ENCODE measurements around the gene INS.

Gene INS

GRCh38 chr11:2160736-2161259 lies at the start of gene INS:
Gene INS, minus strand, starts transcription at chr11:2161209. Its CDS starts 238 bp downstream, at chr11:2160971.
- ATAC-seq = no peak

- ATAC-seq = no peak
These were observed 49.5 kb upstream of the INS start for GRCh38 chr11:2210366-2211112.

DNA sequence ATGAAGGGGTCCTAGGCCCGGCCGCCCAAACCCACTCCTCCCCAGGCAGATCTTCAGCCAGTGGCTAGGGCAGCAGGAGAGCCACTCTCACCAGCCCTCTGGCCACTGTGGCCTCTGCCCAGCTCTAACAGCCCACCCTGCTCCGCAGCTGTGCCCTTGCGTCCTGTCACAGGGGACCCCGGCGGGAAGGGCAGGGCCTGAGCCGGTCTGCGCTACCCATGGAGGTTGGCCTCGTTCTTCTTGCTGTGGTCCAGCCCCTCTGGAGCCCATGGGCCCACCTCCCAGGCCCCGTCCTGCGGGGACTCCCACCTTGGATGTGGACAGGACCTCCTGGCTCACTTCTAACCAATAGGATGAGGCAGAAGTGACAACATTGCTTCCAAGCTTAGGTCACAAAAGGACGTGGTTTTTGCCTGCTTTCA lies 48.9 kb upstream of the INS start:
- ATAC-seq = no peak

- no peak for ATAC-seq
These were observed 48.4 kb upstream of the INS start for GRCh38 chr11:2209370-2209801.

DNA sequence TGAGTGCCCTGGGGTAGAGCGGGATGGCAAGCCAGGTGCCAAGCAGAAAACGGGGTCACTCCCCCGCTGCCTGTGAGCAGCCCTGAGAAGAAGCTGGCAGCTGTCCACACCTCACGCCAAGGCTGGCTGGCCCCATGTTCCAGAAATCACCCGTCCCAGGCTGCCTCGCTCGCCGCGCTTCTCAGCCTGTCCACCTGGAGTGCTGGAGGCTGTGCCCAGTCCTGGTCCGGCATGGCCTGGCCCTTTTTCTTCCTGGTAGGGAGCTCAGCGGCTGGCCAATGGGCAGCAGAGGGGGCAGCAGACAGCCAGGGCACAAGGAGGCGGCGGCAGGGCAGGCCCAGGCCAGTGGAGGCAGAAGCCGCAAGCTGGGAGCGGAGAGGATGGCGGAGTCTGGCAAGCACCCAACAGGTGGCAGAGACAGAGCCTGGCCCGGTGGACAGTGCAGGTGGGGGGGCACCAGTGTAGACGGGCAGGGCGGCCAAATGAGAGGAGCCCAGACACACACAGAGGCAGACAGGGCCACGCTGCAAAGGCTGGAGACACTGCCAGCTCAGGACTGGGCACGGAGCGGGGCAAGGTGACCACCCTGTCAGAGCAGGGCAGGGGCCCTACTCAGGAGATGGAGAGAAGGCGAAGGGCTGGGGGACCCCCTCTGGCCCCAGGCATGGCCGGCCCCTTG lies 47.8 kb upstream of the INS start:
- ATAC-seq = no peak

- ATAC-seq = no peak
These were observed 47.0 kb upstream of the INS start for GRCh38 chr11:2207773-2208621.

- no peak for ATAC-seq
These were observed 46.2 kb upstream of the INS start for GRCh38 chr11:2207212-2207611.

DNA sequence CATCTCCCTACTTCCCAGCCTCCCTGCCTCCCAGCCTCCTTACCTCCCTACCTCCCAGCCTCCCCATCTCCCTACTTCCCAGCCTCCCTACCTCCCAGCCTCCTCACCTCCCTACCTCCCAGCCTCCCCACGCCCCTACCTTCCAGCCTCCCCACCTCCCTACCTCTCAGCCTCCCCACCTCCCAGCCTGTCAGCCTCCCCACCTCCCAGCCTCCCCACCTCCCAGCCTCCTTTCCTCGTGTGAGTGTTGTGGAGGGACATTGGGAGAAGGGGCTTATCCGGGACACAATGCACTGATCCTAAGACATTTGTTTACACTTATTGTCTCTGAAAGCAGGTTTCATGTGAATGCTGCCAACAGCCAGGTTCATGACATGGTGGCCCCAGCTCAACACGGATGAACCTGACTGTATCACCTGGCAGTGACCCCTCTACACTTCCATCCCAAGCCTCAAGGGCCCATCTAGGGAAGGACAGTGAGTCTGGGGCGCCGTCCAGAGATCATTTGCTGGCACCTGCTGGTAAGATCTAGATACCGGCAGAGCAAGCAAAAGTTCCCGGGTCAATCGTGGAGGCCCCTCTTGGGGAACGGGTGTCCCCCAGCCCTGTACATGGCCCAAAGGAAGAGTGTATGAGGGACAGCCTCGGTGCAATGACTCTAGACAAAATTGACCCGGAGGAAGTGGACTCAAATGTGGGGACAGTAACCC lies 45.1 kb upstream of the INS start:
- no peak for ATAC-seq

DNA sequence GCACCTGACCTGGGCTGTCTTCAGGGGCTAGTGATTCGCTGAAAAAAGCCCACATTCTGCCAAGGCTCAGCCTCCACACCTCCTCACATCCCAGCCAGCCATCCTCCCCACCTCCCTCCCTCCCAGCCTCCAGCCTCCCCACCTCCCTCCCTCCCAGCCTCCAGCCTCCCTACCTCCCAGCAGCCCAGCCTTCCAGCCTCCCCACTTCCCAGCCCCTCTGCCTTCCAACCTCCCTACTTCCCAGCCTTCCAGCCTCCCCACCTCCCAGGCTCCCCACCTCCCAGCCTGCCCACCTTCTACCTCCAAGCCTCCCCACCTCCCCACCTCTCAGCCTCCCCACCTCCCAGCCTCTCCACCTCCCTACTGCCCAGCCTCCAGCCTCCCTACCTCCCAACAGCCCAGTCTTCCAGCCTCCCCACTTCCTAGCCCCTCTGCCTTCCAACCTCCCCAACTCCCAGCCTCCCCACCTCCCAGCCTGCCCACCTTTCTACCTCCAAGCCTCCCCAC lies 44.3 kb upstream of the INS start:
- ATAC-seq = no peak

DNA sequence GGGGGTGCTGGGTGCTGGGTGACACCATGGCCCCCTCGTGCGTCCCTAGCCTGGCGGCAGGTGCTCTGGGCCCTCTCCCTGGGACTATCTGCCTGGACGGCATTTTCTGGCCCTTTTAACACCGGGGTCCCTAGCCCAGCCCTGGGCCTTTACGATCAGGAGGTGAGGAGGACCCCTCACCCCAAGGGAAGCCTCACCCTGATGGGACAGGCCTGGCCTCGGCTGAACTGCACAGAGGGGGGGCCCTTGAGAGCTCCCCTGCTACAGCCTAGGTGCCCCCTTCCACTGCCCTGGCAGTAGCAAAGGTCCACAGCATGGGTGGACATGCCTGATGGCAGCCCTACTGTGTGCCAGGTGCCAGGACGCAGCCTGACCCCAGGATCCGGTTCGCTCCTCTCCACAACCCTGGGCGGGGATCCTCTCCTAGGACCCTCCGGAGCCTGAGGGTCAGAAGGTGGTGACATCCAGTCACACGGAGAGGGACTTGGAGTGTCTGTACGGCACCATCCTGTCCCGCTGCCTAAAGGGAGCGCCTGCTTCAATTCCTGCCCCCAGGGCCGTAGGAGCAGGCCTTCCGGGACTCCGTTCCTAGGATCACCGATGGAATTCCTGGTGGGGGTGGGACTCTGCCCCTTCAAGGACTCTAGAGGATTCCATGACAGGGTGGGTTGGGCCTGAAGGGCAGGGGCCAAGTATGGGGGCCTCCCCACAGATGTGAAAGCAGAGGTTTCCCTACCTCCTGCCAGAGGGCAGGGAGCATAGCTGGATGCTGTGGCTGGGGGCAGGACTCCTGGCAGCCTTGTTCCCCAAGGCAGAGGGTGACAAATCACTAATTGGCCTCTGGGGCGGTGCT lies 43.6 kb upstream of the INS start:
- ATAC-seq = no peak

GRCh38 chr11:2203440-2204259 lies 42.6 kb upstream of the INS start:
- no peak for ATAC-seq

GRCh38 chr11:2202900-2203439 lies 42.0 kb upstream of the INS start:
- no peak for ATAC-seq

DNA sequence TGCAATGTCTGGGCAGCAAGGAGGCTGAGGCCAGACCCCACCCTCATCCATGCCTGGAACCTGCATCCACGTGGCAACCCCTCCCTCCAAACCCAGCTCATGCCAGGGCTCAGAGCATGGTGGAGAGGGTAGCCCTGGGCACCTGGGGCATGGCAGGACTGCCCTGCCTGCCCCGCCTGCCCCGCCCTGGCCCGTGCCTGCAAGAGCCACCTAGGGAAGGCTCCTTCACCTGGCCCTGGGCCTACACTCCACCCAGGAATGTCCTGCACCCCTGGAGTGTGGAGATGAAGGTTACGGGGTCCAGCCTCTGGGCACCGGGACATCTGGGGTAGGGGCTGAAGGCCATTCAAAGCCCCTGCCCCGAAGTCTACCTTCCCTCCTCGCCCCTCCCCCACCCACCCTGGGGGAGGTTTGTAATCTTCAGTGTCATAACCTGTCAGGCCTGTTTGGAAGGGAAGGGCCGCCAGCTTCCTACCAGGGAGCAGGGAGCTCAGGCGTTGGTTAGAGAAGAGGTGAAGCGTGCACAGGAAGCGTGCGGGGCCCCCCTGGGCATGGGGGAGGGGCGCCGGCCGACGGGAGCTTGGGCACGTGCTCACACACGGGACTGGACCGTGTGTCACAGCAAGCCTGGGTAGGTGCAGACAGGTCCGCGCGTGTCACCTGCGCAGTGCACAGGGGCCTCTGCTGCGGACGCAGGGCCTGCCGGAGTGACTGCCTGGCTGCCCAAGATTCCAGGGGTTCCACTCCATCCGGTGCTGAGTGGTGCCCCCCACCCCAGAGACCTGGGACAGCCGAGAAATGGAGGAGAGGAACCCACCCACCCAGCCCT lies 41.3 kb upstream of the INS start:
- ATAC-seq = no peak

- ATAC-seq = no peak
These were observed 40.5 kb upstream of the INS start for GRCh38 chr11:2201542-2201941.

- no peak for ATAC-seq
These were observed 40.0 kb upstream of the INS start for GRCh38 chr11:2200957-2201519.

DNA sequence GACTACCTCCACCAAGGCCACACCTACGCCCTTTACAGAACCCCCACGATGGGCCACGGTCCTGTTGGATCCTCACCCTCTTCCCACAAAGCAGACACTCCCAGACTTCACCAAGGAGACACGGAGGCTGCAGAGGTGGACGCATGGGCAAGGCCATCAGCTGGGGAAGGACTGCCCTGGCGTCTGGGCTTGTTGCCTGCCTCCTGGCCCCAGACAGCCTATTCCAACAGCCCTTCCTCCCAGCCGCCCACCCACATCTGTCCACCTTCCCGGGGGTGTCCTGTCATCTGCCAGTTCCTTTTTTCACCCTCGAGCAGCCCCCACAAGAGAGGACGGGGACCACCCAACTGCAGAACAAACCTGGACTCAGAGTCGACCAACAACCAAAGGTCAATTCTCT lies 39.5 kb upstream of the INS start:
- no peak for ATAC-seq

DNA sequence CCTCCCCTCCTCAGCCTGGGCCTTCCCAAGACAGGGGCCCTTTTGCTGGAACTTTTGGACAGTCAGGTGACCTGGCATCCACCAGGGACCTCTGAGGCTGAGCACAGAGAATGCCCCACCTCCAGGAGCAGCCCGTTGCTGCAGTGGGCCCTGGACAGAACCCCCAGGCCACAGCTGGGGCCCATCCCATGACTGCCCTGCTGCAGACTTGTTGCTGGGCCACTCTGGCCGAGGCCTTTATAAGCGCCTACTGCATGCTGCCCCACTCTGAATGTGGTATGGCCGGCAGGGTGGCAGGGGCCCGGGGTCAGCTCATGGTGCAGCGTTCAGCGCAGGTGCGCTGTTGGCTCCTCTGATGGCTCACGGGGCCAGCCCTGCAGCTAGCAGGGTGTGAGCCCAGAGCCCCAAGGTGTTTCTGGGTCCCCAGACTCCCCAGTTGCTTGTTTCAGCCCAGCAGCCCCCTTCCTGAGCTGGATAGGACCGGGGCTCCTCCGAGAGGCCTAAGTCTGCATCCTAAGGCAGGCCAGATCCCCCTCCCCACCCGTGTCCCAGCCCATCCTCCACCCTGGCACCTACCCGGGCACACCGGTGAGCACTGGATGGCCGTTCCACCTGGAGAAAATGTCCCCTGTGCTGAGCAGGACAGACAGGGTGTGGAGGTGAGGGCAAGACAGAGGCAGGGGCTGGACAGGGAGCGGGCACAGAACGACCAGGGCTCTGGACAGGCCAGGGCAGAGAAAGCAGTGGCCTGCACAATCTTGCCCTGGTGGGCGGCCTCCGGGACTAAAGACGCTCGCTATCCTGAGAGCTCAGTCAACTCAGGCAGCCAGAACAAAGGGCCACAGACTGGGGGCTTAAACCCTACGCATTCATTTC lies 38.7 kb upstream of the INS start:
- ATAC-seq = no peak

Measured in activated CD4-positive, CD25-positive, alpha-beta regulatory T cell treated with anti-CD3 and anti-CD28 coated beads, Interleukin-2, amount 50 U/mL, for 24 hours (primary cell).